PFSK-1 (cell line): Measurements from ENCODE around the gene NR3C1.

Source experiments
- SIN3A ChIP-seq: IDR thresholded peaks from 2 replicates; pipeline ENCODE4 v1.6.1; 2012; ENCODE audit warnings: mild to moderate bottlenecking, low read length, moderate library complexity, borderline replicate concordance; ENCODE audit not compliant: insufficient read depth
- TF ChIP-seq, protein P1 (sequence below), 2 experiments: IDR thresholded peaks; 2 replicates each; pipeline versions ENCODE4 v1.6.1 to v1.8.0; 2011 to 2012; ENCODE audit warnings: low read depth in 2 of 2, low read length in 2 of 2, control low read depth in 1 of 2, inconsistent platforms in 1 of 2, mild to moderate bottlenecking in 1 of 2, moderate library complexity in 1 of 2; ENCODE audit not compliant: insufficient read depth in 1 of 2

- no peak for TF ChIP-seq SIN3A
- TF ChIP-seq, protein P1, sequence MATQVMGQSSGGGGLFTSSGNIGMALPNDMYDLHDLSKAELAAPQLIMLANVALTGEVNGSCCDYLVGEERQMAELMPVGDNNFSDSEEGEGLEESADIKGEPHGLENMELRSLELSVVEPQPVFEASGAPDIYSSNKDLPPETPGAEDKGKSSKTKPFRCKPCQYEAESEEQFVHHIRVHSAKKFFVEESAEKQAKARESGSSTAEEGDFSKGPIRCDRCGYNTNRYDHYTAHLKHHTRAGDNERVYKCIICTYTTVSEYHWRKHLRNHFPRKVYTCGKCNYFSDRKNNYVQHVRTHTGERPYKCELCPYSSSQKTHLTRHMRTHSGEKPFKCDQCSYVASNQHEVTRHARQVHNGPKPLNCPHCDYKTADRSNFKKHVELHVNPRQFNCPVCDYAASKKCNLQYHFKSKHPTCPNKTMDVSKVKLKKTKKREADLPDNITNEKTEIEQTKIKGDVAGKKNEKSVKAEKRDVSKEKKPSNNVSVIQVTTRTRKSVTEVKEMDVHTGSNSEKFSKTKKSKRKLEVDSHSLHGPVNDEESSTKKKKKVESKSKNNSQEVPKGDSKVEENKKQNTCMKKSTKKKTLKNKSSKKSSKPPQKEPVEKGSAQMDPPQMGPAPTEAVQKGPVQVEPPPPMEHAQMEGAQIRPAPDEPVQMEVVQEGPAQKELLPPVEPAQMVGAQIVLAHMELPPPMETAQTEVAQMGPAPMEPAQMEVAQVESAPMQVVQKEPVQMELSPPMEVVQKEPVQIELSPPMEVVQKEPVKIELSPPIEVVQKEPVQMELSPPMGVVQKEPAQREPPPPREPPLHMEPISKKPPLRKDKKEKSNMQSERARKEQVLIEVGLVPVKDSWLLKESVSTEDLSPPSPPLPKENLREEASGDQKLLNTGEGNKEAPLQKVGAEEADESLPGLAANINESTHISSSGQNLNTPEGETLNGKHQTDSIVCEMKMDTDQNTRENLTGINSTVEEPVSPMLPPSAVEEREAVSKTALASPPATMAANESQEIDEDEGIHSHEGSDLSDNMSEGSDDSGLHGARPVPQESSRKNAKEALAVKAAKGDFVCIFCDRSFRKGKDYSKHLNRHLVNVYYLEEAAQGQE (IDR thresholded peaks at IDR 0.05; ENCODE audit: insufficient read depth in 1 of 2, low read depth in 2 of 2, low read length in 2 of 2): no peak
These were observed 71.5 kb downstream of the NR3C1 start for GRCh38 chr5:143331956-143332355.
